SK-N-SH treated with all-trans-retinoic acid at 6 μM for 48 hours (cell line): ENCODE data around the gene ARRB1.

Experiments used
- ATAC-seq: fragments of 200-7000 bp; cut with Tn5 transposase; 3 replicates; pipeline ENCODE4 v1.9.1; 2020; ENCODE audit warnings: mild to moderate bottlenecking, moderate library complexity
- ARNTL ChIP-seq: fragments of 450-650 bp; formaldehyde crosslinking; IDR thresholded peaks from 2 replicates; pipeline ENCODE4 v1.5.0; 2020; ENCODE audit warnings: low read depth, mild to moderate bottlenecking, moderate library complexity, borderline replicate concordance
- CSDC2 ChIP-seq: fragments of 250-450 bp; sonication (Bioruptor Pico); IDR thresholded peaks from 2 replicates; pipeline ENCODE4 v1.5.0; 2020; ENCODE audit warnings: mild to moderate bottlenecking, moderate library complexity
- GLIS3 ChIP-seq: fragments of 250-450 bp; sonication (Bioruptor Pico); IDR thresholded peaks from 2 replicates; pipeline ENCODE4 v1.5.0; 2020; ENCODE audit warnings: mild to moderate bottlenecking, moderate library complexity
- ISL1 ChIP-seq: fragments of 250-450 bp; sonication (Bioruptor Pico); IDR thresholded peaks from 2 replicates; pipeline ENCODE4 v2.1.2; 2022; ENCODE audit warnings: mild to moderate bottlenecking, moderate library complexity
- POU6F1 ChIP-seq: fragments of 250-450 bp; sonication (Bioruptor Pico); IDR thresholded peaks from 2 replicates; pipeline ENCODE4 v1.8.0; 2021; ENCODE audit warnings: low read depth, mild to moderate bottlenecking, moderate library complexity, borderline replicate concordance
- PPARA ChIP-seq: fragments of 250-450 bp; sonication (Bioruptor Pico); IDR thresholded peaks from 2 replicates; pipeline ENCODE4 v1.5.0; 2020; ENCODE audit warnings: mild to moderate bottlenecking, borderline replicate concordance
- SNAI2 ChIP-seq: fragments of 250-450 bp; sonication (Bioruptor Pico); IDR thresholded peaks from 2 replicates; pipeline ENCODE4 v1.5.0; 2020; ENCODE audit warnings: mild to moderate bottlenecking, moderate library complexity
- TCF4 ChIP-seq: fragments of 250-450 bp; sonication (Bioruptor Pico); IDR thresholded peaks from 2 replicates; pipeline ENCODE4 v1.8.0; 2021; ENCODE audit warnings: mild to moderate bottlenecking, moderate library complexity, borderline replicate concordance
- TOX ChIP-seq: fragments of 250-450 bp; sonication (Bioruptor Pico); IDR thresholded peaks from 2 replicates; pipeline ENCODE4 v1.8.0; 2021; ENCODE audit warnings: mild to moderate bottlenecking, moderate library complexity, borderline replicate concordance
- TSHZ2 ChIP-seq: fragments of 250-450 bp; sonication (Bioruptor Pico); IDR thresholded peaks from 2 replicates; pipeline ENCODE4 v1.5.0; 2020; ENCODE audit warnings: mild to moderate bottlenecking, moderate library complexity
- ZC3H10 ChIP-seq: fragments of 250-450 bp; sonication (Bioruptor Pico); IDR thresholded peaks from 2 replicates; pipeline ENCODE4 v1.5.1; 2021; ENCODE audit warnings: mild to moderate bottlenecking, moderate library complexity
- ZFP3 ChIP-seq: fragments of 250-450 bp; sonication (Bioruptor Pico); IDR thresholded peaks from 2 replicates; pipeline ENCODE4 v1.5.0; 2020; ENCODE audit warnings: mild to moderate bottlenecking, moderate library complexity
- ZFP30 ChIP-seq: fragments of 450-650 bp; formaldehyde crosslinking; IDR thresholded peaks from 2 replicates; pipeline ENCODE4 v1.5.0; 2022; ENCODE audit warnings: mild to moderate bottlenecking, moderate library complexity
- ZNF565 ChIP-seq: fragments of 450-650 bp; formaldehyde crosslinking; conservative IDR thresholded peaks from 2 replicates; pipeline ENCODE4 v1.5.0; 2020; ENCODE audit warnings: low read depth, mild to moderate bottlenecking, moderate library complexity
- ZNF70 ChIP-seq: fragments of 450-650 bp; formaldehyde crosslinking; IDR thresholded peaks from 2 replicates; pipeline ENCODE4 v1.5.0; 2020; ENCODE audit warnings: mild to moderate bottlenecking, moderate library complexity
- TF ChIP-seq, protein P1 (sequence below): fragments of 250-450 bp; sonication (Bioruptor Pico); IDR thresholded peaks from 2 replicates; pipeline ENCODE4 v1.5.1; 2021; ENCODE audit warnings: mild to moderate bottlenecking, moderate library complexity
- TF ChIP-seq, protein P2 (sequence below): fragments of 250-450 bp; sonication (Bioruptor Pico); IDR thresholded peaks from 2 replicates; pipeline ENCODE4 v1.5.1; 2020; ENCODE audit warnings: low read depth, mild to moderate bottlenecking, moderate library complexity

The ARRB1 gene

DNA sequence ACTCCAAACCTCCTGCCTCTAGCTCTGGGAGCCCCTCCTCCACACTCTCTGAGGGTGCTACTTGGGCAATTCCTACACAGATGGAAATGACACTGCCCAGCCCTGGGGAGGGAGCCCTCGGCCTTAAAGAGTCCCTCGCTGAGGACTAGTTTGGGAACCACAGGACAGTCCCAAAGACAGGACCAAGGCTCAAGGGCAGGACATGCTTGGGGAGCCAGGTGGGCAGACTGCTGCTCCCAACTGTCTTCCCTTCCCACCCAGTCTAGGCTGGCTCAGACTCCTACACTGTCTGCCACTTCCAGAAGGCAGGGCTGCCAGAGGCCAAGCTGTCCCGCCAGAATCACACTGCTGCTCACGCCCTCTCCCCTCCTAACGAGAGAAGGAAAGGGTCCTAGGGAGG lies 9.8 kb downstream of the ARRB1 start:
- ATAC-seq: no peak
- no peak for TF ChIP-seq ZNF70
- no peak for TF ChIP-seq TOX (CRISPR knock-in tag)

GRCh38 chr11:75339685-75340409 lies 11.6 kb downstream of the ARRB1 start:
- no peak for TF ChIP-seq ZNF565
- TF ChIP-seq SNAI2: no peak
- no peak for TF ChIP-seq TSHZ2
- TF ChIP-seq, protein P1, sequence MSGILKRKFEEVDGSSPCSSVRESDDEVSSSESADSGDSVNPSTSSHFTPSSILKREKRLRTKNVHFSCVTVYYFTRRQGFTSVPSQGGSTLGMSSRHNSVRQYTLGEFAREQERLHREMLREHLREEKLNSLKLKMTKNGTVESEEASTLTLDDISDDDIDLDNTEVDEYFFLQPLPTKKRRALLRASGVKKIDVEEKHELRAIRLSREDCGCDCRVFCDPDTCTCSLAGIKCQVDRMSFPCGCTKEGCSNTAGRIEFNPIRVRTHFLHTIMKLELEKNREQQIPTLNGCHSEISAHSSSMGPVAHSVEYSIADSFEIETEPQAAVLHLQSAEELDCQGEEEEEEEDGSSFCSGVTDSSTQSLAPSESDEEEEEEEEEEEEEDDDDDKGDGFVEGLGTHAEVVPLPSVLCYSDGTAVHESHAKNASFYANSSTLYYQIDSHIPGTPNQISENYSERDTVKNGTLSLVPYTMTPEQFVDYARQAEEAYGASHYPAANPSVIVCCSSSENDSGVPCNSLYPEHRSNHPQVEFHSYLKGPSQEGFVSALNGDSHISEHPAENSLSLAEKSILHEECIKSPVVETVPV (CRISPR knock-in tag): no peak
- no peak for TF ChIP-seq ZFP3 (CRISPR knock-in tag)
- no peak for TF ChIP-seq ISL1 (CRISPR knock-in tag)
- TF ChIP-seq, all 23 proteins: peak for 0
- ATAC-seq: peak; percentile 15

DNA sequence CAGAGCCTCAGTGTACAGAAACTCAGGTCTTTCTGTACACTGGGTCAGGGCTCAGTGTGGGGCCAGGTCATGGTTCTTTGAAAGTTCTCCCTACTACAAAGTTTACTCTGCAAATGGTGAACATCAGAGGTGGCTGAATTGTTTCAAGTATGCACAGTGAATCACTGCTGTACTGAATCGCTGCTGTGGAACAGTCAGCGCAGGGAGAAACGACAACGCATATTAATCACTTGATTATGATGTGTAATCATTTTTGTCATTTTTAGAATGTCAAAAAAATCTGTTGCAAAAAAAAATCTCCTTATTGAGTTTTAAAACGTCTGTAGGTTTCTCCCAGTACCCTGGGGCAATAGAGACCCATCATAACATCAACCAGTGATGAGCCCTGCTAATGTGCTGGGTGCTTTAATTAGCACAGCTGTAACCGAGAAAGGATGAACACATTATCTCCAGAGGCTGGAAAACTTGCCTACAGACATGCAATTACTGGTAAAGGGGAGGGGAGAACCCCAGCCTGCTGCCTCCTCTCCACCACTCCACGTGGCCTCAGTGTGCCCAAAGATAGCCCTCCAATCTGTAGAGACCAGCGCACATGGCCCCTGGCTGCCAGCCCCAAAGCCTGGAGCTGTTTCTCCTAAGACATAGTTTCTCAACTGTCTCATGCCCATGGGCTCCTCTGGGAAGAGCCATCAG lies 12.8 kb downstream of the ARRB1 start:
- ATAC-seq: no peak
- no peak for TF ChIP-seq ZNF70
- no peak for TF ChIP-seq ZFP3 (CRISPR knock-in tag)
- TF ChIP-seq ZC3H10: no peak
- no peak for TF ChIP-seq TSHZ2
- TF ChIP-seq, protein P2, sequence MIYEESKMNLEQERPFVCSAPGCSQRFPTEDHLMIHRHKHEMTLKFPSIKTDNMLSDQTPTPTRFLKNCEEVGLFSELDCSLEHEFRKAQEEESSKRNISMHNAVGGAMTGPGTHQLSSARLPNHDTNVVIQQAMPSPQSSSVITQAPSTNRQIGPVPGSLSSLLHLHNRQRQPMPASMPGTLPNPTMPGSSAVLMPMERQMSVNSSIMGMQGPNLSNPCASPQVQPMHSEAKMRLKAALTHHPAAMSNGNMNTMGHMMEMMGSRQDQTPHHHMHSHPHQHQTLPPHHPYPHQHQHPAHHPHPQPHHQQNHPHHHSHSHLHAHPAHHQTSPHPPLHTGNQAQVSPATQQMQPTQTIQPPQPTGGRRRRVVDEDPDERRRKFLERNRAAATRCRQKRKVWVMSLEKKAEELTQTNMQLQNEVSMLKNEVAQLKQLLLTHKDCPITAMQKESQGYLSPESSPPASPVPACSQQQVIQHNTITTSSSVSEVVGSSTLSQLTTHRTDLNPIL (CRISPR knock-in tag): no peak
- no peak for TF ChIP-seq PPARA (CRISPR knock-in tag)
- TF ChIP-seq GLIS3 (CRISPR knock-in tag): no peak
- TF ChIP-seq, protein P1 (CRISPR knock-in tag): no peak
- TF ChIP-seq ZNF565: no peak
- no peak for TF ChIP-seq ISL1 (CRISPR knock-in tag)

- peak; percentile 10; the same call in 2 of the 3 replicates for ATAC-seq
- TF ChIP-seq ZNF70 (no peak), PPARA (CRISPR knock-in tag) (no peak), SNAI2 (no peak), ISL1 (CRISPR knock-in tag) (no peak), CSDC2 (CRISPR knock-in tag) (no peak), TCF4 (no peak), ZNF565 (no peak), ARNTL (CRISPR knock-in tag) (no peak), POU6F1 (CRISPR knock-in tag) (no peak), ZFP30 (CRISPR knock-in tag) (no peak), TOX (CRISPR knock-in tag) (no peak)
- TF ChIP-seq, protein P1 (CRISPR knock-in tag): no peak
- TF ChIP-seq, protein P2 (CRISPR knock-in tag): no peak
Measured at GRCh38 chr11:75337195-75337654, 14.2 kb downstream of the ARRB1 start.
